NB4 (cell line): ENCODE data around the gene PLEKHG1.

Experiments
- DNase-seq: peaks from one replicate; pipeline ENCODE4 v3.0.0; 2010; ENCODE audit warnings: low read depth
- H3K4me3 ChIP-seq: one replicate; pipeline ENCODE4 v1.5.1; 2011; ENCODE audit warnings: mild to moderate bottlenecking, low read depth, low read length, moderate library complexity
- CTCF ChIP-seq: IDR thresholded peaks from one replicate; pipeline ENCODE4 v1.5.1; 2012; ENCODE audit warnings: low read depth, low read length
- MAX ChIP-seq: IDR thresholded peaks from 2 replicates; pipeline ENCODE4 v1.6.1; 2011; ENCODE audit warnings: low read depth, low read length
- MYC ChIP-seq: IDR thresholded peaks from 2 replicates; pipeline ENCODE4 v1.6.1; 2011; ENCODE audit warnings: low read depth, low read length
- POLR2A ChIP-seq: IDR thresholded peaks from 2 replicates; pipeline ENCODE4 v1.6.1; 2011; ENCODE audit warnings: mild to moderate bottlenecking; ENCODE audit not compliant: insufficient read length; ENCODE audit errors: extremely low read depth

The PLEKHG1 gene

GRCh38 chr6:150606647-150607328 lies 7.1 kb downstream of the PLEKHG1 start:
- no peak for TF ChIP-seq MYC
- no peak for DNase-seq
- no peak overlapping the region for H3K4me3 ChIP-seq

DNA sequence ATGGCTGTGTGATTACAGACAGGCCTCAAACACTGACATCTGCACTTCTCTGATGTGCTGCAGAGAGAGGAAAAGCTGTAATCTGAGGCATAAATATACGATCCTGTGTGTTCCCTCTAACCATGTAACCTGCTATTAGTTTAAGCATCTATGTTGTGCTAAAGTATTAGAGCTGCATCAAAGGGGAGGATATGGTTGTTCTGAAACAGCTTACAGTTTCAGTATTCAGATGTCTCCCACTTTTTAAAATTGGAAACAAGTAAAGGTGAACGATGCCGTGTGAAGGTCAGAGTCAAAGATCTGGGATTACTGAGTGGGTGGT lies 7.6 kb downstream of the PLEKHG1 start:
- TF ChIP-seq MYC (no peak), POLR2A (no peak), MAX (no peak), CTCF (no peak)
- DNase-seq = no peak

DNA sequence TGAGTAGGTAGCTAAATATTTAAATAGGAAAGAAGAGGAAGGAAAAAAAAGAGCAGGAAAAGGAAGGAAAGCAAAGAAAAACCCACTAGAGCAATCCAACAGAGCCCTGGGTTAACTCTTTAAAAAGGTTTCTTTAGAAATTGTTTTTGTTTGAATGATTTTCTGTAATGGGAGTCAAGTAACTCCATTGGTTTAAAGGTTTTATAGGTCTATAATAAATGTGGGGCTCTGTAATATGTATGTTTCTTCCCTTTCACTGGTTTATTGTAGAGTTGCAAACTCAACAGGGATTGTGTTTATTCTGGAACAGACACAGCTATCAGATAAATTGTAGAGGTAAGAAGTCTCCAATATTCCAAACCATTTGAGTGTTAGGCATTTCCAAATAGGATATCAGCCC lies 10.9 kb downstream of the PLEKHG1 start:
- no peak for TF ChIP-seq MYC
- no peak for TF ChIP-seq POLR2A
- TF ChIP-seq MAX = no peak
- no peak for TF ChIP-seq CTCF
- DNase-seq = no peak
- no peak overlapping the region for H3K4me3 ChIP-seq

More for the DNA sequence above, 7.6 kb downstream of the PLEKHG1 start:
- no peak overlapping the region for H3K4me3 ChIP-seq

DNA sequence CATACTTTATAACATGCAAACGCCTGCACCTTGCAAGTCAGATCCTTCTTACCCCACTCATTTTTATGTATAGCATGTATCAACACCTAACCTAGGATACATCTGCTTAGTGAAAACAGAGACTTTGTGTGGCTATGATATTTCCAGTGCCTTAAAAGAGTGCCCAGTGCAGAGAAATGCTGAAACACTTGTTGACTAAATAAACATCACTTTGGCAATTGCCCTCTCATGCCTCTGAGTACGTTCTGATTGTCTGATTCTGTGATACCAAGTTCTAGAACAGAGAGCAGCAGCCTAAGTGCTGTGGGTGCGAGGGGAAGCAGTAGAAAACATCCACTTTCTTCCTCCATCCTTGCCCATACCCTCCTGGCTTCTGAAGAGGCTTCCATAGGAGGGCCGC lies 13.6 kb downstream of the PLEKHG1 start:
- no peak for DNase-seq
- H3K4me3 ChIP-seq = no peak overlapping the region
- TF ChIP-seq POLR2A = no peak
- TF ChIP-seq MAX = no peak
- no peak for TF ChIP-seq CTCF
- no peak for TF ChIP-seq MYC

GRCh38 chr6:150615967-150616366 lies 16.3 kb downstream of the PLEKHG1 start:
- no peak for TF ChIP-seq MYC
- TF ChIP-seq MAX = no peak
- no peak for TF ChIP-seq CTCF
- TF ChIP-seq POLR2A = no peak
- no peak for DNase-seq
- no peak overlapping the region for H3K4me3 ChIP-seq

GRCh38 chr6:150616586-150616985 lies 16.9 kb downstream of the PLEKHG1 start:
- no peak for TF ChIP-seq POLR2A
- TF ChIP-seq MYC = no peak
- no peak for TF ChIP-seq MAX
- TF ChIP-seq CTCF = no peak
- DNase-seq = no peak
- H3K4me3 ChIP-seq = no peak overlapping the region
